ENCODE results near the gene MATN4.

MATN4 gene

GRCh38 chr20:45248609-45249008 lies 59.5 kb downstream of the MATN4 start:
- no peak for DNase-seq (ENCODE audit: low read depth in 2 of 2)

- DNase-seq (ENCODE audit: low read depth in 2 of 2): no peak
Measured at GRCh38 chr20:45247865-45248264, 60.2 kb downstream of the MATN4 start.

DNA sequence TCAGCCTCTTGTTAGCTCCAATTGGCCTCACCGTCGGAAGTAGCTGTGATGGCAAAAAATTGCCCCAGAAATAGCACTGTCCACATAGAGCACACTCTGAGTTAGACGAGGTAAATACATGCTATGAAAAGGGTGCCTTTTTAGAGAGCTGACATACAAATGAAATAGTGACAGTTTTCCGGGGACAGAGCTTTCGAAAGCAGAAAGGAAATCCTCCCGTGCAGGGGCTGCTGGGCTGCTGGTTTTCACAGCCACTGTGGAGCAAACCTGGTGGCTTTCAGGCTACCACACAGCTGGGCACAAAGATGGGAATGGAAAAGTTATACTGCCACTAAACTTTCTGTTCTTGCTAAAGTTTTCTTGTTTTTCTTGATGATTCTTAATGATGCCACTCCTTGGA lies 62.0 kb downstream of the MATN4 start:
- no peak for DNase-seq (ENCODE audit: low read depth in 2 of 2)

All from stimulated activated CD4-positive, alpha-beta T cell treated with anti-CD3 and anti-CD28 coated beads, Interleukin-12 subunit alpha, Interleukin-12 subunit beta, amount 100 ng/mL, for 24 hours (primary cell).